GM19351 (cell line): Measurements from ENCODE around the gene CENPM.

Experiments
- ATAC-seq: cut with Tn5 transposase; IDR thresholded peaks from one replicate; pipeline ENCODE4 v1.9.1; 2021; ENCODE audit warnings: mild to moderate bottlenecking, moderate library complexity; ENCODE audit not compliant: unreplicated experiment

CENPM gene, protein sequence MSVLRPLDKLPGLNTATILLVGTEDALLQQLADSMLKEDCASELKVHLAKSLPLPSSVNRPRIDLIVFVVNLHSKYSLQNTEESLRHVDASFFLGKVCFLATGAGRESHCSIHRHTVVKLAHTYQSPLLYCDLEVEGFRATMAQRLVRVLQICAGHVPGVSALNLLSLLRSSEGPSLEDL

GRCh38 chr22:41946629-41947423 is at the start of gene CENPM:
TSS of gene CENPM (minus strand) at chr22:41947152. CDS start at chr22:41947076, 76 bp downstream.
- ATAC-seq = peak; percentile 86

DNA sequence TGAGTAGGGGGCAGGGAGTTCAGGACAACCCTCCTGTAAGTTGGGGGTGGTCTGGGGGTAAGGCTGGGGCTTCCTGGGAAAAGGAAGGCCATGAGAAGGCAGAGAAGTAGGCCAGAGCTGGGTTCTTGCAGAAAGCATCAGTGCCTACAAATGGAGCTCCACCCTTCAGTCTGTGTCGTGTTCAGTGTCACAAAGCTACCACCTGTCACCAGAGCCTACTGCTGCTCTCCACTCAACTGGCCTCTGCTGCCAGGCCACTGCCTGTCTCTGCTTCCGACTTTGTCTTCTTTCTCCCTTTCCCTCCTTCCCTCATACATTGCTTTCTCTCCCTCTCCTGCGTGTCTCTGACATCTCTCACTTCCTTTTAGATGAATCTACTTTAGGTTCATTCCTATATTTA is 48.3 kb upstream of the CENPM start:
- no peak for ATAC-seq

- no peak for ATAC-seq
Observed at GRCh38 chr22:41992496-41992895, 45.5 kb upstream of the CENPM start.

- no peak for ATAC-seq
Observed at GRCh38 chr22:41991111-41991510, 44.2 kb upstream of the CENPM start.

DNA sequence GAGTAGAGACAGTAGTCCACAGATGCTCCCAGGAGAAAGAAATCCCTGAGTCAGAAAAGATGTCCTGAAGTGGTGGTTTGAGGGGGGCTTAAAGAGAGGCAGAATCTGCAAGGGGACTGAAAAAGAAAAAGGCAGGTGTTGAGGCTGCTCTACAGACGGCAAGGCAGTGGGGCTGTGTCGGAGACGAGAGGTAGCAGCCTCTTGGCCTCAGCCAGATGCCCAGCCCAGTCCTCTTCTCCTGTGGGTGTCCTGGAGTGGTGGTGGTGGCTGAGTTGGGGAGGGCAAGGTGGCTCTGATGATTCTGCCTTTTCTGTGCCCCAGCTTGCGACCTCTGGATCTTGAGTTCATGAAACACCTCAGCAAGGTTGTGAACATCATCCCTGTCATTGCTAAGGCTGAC is 42.3 kb upstream of the CENPM start:
- ATAC-seq = no peak

DNA sequence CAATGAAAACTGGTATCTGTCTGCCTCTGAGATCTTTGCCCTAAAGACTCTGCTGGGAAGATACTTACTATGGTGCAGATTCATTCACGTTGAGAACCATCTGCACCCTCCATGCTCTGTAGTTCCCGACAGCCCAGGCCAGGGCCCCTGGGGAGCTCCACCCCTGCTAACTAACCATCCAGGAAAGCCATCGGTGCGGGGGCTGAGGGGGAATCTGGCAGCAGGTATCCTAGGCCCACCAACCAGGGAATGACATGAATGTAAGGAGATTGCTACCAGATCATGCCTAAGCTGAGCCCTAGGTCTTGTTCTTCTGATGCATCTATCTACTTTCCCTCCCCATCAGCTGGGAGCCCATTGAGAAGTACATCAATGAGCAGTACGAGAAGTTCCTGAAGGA is 40.3 kb upstream of the CENPM start:
- ATAC-seq = no peak

GRCh38 chr22:41983513-41984405 is 36.8 kb upstream of the CENPM start:
- no peak for ATAC-seq

DNA sequence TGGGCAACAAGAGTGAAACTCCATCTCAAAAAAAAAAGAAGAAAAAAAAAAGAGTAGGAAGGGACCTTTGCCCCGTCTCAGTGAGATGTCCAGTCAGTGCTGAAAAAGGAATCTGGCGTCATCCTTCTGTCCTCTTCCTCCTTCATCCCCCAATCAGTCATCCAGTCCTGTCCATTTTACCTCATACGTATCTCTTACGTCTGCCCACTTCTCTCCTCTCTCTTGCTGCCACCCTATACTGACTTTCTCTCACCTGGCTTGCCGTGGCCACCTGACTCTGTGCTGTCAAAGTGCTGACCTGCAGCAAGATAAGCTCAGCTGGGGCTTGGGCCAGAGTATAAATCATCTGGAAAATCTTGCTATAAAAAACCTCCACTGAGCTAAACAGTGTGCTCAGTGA is 35.9 kb upstream of the CENPM start:
- no peak for ATAC-seq

- ATAC-seq = no peak
Observed at GRCh38 chr22:41979423-41980250, 32.7 kb upstream of the CENPM start.

DNA sequence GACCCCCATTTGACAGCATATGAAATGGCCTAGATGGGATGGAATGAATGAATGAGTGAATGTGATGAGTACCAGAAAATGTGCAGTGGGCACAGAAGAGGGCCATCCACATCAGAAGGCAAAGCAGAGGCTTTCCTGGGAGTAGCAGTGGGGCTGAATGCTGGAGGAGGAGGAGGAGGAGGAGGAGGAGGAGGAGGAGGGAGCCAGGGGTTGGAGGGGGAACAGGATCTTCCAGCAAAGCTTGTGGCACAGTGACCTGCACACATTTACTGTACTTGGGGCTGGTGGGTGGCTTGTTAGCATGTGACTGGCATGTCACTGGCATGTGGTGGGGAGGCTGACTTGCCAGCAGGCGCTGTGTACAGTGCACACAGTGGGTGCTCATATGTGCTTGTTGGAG is 31.8 kb upstream of the CENPM start:
- no peak for ATAC-seq

- ATAC-seq = no peak
Observed at GRCh38 chr22:41976961-41977566, 30.1 kb upstream of the CENPM start.

GRCh38 chr22:41976070-41976901 is 29.3 kb upstream of the CENPM start:
- no peak for ATAC-seq

- no peak for ATAC-seq
Observed at GRCh38 chr22:41975299-41976069, 28.5 kb upstream of the CENPM start.

- no peak for ATAC-seq
Observed at GRCh38 chr22:41974691-41975290, 27.8 kb upstream of the CENPM start.

DNA sequence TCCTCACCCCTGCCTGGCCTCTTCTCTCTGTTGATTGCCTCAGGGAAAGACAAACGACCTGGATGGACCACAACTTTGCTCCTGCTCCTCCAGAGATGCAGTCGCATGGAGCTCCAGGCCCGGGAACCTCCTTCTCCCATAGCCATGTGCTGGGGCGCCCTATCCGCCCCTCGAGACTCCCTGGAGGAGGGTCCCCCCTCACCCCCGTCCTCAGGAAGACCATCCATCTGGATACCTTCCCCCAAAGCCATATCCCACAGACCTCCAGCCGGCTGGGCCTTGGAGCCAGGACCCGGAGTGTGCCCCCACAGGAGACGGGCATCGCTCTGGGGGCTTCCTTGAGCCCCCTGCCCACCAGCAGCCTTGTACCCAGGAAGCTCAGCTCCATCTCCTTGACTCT is 24.5 kb upstream of the CENPM start:
- ATAC-seq = no peak

GRCh38 chr22:41970601-41971000 is 23.6 kb upstream of the CENPM start:
- ATAC-seq = no peak

DNA sequence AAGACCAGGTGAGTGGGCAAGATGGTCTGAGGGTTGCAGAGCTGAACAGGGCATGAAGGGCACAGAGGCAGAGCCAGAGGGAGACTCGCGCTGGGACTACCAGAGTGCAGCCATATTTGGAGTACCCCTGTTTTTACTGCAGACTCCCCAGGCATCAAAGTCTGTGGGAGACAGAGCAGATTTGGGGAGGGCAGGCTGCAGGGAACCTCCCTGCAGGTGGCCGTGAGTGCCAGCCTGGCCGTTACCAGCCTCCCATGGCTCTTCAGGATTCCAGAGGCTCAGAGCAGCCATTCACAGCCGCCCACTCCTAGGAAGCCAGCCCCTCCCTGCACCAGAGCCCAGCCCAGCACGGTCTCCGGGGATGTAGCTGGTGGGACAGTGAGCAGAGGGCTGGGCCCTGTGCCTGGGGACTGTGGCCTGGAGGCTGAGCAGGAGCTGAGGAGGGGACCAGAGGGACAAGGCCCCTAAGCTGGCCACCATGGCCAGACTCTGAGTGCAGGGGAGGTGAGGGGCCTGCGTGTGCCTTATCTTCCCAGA is 22.2 kb upstream of the CENPM start, which contains the start of gene SEPTIN3:
SEPTIN3 (plus strand) TSS at position 334 of the 537 bp plus-strand sequence. CDS start 2,050 bp downstream, outside the sequence.
- ATAC-seq = no peak

- no peak for ATAC-seq
Observed at GRCh38 chr22:41968601-41969000, 21.6 kb upstream of the CENPM start.
